ENCODE results near the gene DYNC2H1. TPM values are rescaled to one million over a fixed set of nuclear protein-coding genes. Genes with fewer than 3 reads are reported as not detected.

The DYNC2H1 gene
- total and polyA plus RNA-seq, 4 donors, result 0.88 to 22.1 (median 16.5) TPM

- no peak for DNase-seq
- no peaks in the 10 kb centered on the region for H3K9me3 ChIP-seq (ENCODE audit: control insufficient read depth, low read length)
- ATAC-seq (ENCODE audit: low FRiP score), result no peak
- no peaks in the 10 kb centered on the region for H3K27me3 ChIP-seq (ENCODE audit: control insufficient read depth in 1 of 2, insufficient read depth in 2 of 2, low read length in 1 of 2)
- intact Hi-C loops (cut with DNase I), result no loop called here
- peaks cover 0 to 5% of the 10 kb centered on the region in 2 donors for H3K36me3 ChIP-seq (ENCODE audit: control insufficient read depth in 1 of 2, insufficient read depth in 2 of 2, low read length in 1 of 2)
- no peaks in the 10 kb centered on the region for H3K4me1 ChIP-seq (ENCODE audit: control insufficient read depth in 1 of 2, insufficient read depth in 2 of 2, low read length in 2 of 2)
- WGBS, 2 donors, result 87 to 93% methylated on average over 2 of the region's 2 CpGs
- H3K4me3 ChIP-seq (ENCODE audit: low read length in 2 of 2), result no peak overlapping the region
- no peak overlapping the region for H3K27ac ChIP-seq (ENCODE audit: low read depth in 1 of 2, low read length in 2 of 2)
Observed at GRCh38 chr11:103164093-103164796, 55.0 kb downstream of the DYNC2H1 start.

- Histone ChIP-seq H3K4me1 (ENCODE audit: control insufficient read depth in 1 of 2, insufficient read depth in 2 of 2, low read length in 2 of 2) (no peaks in the 10 kb centered on the region), H3K27ac (ENCODE audit: low read depth in 1 of 2, low read length in 2 of 2) (no peak overlapping the region), H3K36me3 (ENCODE audit: control insufficient read depth in 1 of 2, insufficient read depth in 2 of 2, low read length in 1 of 2) (peaks cover 0 to 5% of the 10 kb centered on the region in 2 donors), H3K4me3 (ENCODE audit: low read length in 2 of 2) (no peak overlapping the region), H3K9me3 (ENCODE audit: control insufficient read depth, low read length) (no peaks in the 10 kb centered on the region), H3K27me3 (ENCODE audit: control insufficient read depth in 1 of 2, insufficient read depth in 2 of 2, low read length in 1 of 2) (no peaks in the 10 kb centered on the region)
- 95% methylated on average over 4 of the region's 4 CpGs for WGBS, 2 donors
- no peak for ATAC-seq (ENCODE audit: low FRiP score)
- intact Hi-C loops (cut with DNase I), result no loop called here
- DNase-seq, result no peak
Observed at GRCh38 chr11:103167166-103167565, 57.9 kb downstream of the DYNC2H1 start.

- Histone ChIP-seq H3K4me1 (ENCODE audit: control insufficient read depth in 1 of 2, insufficient read depth in 2 of 2, low read length in 2 of 2) (no peaks in the 10 kb centered on the region), H3K9me3 (ENCODE audit: control insufficient read depth, low read length) (no peaks in the 10 kb centered on the region), H3K27ac (ENCODE audit: low read depth in 1 of 2, low read length in 2 of 2) (no peak overlapping the region), H3K4me3 (ENCODE audit: low read length in 2 of 2) (no peak overlapping the region), H3K36me3 (ENCODE audit: control insufficient read depth in 1 of 2, insufficient read depth in 2 of 2, low read length in 1 of 2) (peaks cover 0 to 2% of the 10 kb centered on the region in 2 donors), H3K27me3 (ENCODE audit: control insufficient read depth in 1 of 2, insufficient read depth in 2 of 2, low read length in 1 of 2) (no peaks in the 10 kb centered on the region)
- DNase-seq (no peak), ATAC-seq (ENCODE audit: low FRiP score) (no peak)
- intact Hi-C loops (cut with DNase I), result no loop called here
- 84 to 89% methylated on average over 4 of the region's 4 CpGs for WGBS, 2 donors
Observed at GRCh38 chr11:103170865-103171264, 61.6 kb downstream of the DYNC2H1 start.

GRCh38 chr11:103175461-103176129 lies 66.4 kb downstream of the DYNC2H1 start:
- Histone ChIP-seq H3K4me1 (ENCODE audit: control insufficient read depth in 1 of 2, insufficient read depth in 2 of 2, low read length in 2 of 2) (no peaks in the 10 kb centered on the region), H3K36me3 (ENCODE audit: control insufficient read depth in 1 of 2, insufficient read depth in 2 of 2, low read length in 1 of 2) (no peaks in the 10 kb centered on the region), H3K4me3 (ENCODE audit: low read length in 2 of 2) (no peak overlapping the region), H3K9me3 (ENCODE audit: control insufficient read depth, low read length) (no peaks in the 10 kb centered on the region), H3K27ac (ENCODE audit: low read depth in 1 of 2, low read length in 2 of 2) (no peak overlapping the region), H3K27me3 (ENCODE audit: control insufficient read depth in 1 of 2, insufficient read depth in 2 of 2, low read length in 1 of 2) (no peaks in the 10 kb centered on the region)
- DNase-seq (no peak), ATAC-seq (ENCODE audit: low FRiP score) (no peak)
- intact Hi-C loops (cut with DNase I), result no loop called here
- 76 to 85% methylated on average over 2 of the region's 2 CpGs for WGBS, 2 donors

DNA sequence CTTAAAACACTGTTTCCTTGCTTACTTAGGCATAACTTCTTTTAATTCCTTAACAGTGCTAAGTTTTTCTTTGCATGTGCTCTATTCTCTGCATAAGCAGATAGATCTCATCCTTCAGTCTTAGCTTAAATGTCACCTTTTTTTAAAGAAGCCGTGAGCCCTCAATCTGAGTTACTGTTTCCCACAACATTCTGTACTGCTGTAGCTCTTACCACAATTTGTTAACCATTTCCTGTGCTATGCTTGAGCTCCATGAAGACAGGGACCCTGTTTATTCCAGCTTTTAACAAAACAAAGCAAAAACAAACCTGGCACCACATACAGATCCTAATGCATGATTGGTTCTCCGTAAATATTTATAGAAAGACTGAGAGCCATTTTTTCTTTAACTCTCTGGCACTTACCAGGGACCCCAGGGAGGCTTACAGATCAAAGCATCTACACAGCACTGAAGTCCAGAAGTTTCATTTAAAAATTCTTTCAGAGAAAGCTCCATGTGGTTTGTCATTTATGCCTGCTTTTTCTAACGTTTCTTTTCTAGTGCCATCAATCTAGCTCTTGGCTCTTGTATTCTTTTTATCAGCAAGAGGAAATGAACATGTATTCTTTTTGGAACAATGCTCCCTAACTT lies 74.9 kb downstream of the DYNC2H1 start:
- Histone ChIP-seq H3K27ac (ENCODE audit: low read depth in 1 of 2, low read length in 2 of 2) (no peak overlapping the region), H3K4me3 (ENCODE audit: low read length in 2 of 2) (no peak overlapping the region), H3K9me3 (ENCODE audit: control insufficient read depth, low read length) (no peaks in the 10 kb centered on the region), H3K4me1 (ENCODE audit: control insufficient read depth in 1 of 2, insufficient read depth in 2 of 2, low read length in 2 of 2) (no peaks in the 10 kb centered on the region), H3K27me3 (ENCODE audit: control insufficient read depth in 1 of 2, insufficient read depth in 2 of 2, low read length in 1 of 2) (no peaks in the 10 kb centered on the region), H3K36me3 (ENCODE audit: control insufficient read depth in 1 of 2, insufficient read depth in 2 of 2, low read length in 1 of 2) (no peaks in the 10 kb centered on the region)
- intact Hi-C loops (cut with DNase I), result no loop called here
- ATAC-seq (ENCODE audit: low FRiP score) (no peak), DNase-seq (no peak)
- 19 to 27% methylated on average over 3 of the region's 3 CpGs for WGBS, 2 donors

- Histone ChIP-seq H3K4me3 (ENCODE audit: low read length in 2 of 2) (no peak overlapping the region), H3K4me1 (ENCODE audit: control insufficient read depth in 1 of 2, insufficient read depth in 2 of 2, low read length in 2 of 2) (no peaks in the 10 kb centered on the region), H3K36me3 (ENCODE audit: control insufficient read depth in 1 of 2, insufficient read depth in 2 of 2, low read length in 1 of 2) (no peaks in the 10 kb centered on the region), H3K27ac (ENCODE audit: low read depth in 1 of 2, low read length in 2 of 2) (no peak overlapping the region), H3K27me3 (ENCODE audit: control insufficient read depth in 1 of 2, insufficient read depth in 2 of 2, low read length in 1 of 2) (no peaks in the 10 kb centered on the region), H3K9me3 (ENCODE audit: control insufficient read depth, low read length) (no peaks in the 10 kb centered on the region)
- ATAC-seq (ENCODE audit: low FRiP score) (no peak), DNase-seq (no peak)
- intact Hi-C loops (cut with DNase I), result no loop called here
- 33 to 39% methylated on average over 3 of the region's 3 CpGs for WGBS, 2 donors
Observed at GRCh38 chr11:103202048-103202651, 92.9 kb downstream of the DYNC2H1 start.

DNA sequence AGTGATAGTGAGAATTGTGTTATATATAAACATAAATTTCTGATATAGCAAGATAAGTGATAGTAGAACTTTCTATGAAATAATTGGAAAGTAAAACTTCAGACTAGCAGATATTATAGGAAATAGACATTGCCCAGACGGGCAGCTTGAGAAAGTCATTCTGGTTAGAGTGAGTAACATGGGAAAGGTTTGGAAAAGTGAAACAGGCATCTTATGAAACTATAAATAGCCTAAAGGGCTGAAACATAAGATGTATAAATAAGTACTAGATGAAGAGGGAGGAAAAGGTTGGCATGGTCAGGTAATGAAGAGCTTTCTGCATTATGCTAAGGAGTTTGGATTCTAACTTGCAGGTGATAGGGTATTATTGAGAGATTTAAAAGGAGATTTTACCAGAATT lies 101.3 kb downstream of the DYNC2H1 start:
- Histone ChIP-seq H3K4me3 (ENCODE audit: low read length in 2 of 2) (no peak overlapping the region), H3K36me3 (ENCODE audit: control insufficient read depth in 1 of 2, insufficient read depth in 2 of 2, low read length in 1 of 2) (no peaks in the 10 kb centered on the region), H3K27me3 (ENCODE audit: control insufficient read depth in 1 of 2, insufficient read depth in 2 of 2, low read length in 1 of 2) (no peaks in the 10 kb centered on the region), H3K4me1 (ENCODE audit: control insufficient read depth in 1 of 2, insufficient read depth in 2 of 2, low read length in 2 of 2) (no peaks in the 10 kb centered on the region), H3K27ac (ENCODE audit: low read depth in 1 of 2, low read length in 2 of 2) (no peak overlapping the region), H3K9me3 (ENCODE audit: control insufficient read depth, low read length) (no peaks in the 10 kb centered on the region)
- no peak for DNase-seq
- intact Hi-C loops (cut with DNase I), result no loop called here
- 58 to 66% methylated on average over 1 of the region's 1 CpG for WGBS, 2 donors
- ATAC-seq (ENCODE audit: low FRiP score), result no peak

- DNase-seq, result no peak
- H3K36me3 ChIP-seq (ENCODE audit: control insufficient read depth in 1 of 2, insufficient read depth in 2 of 2, low read length in 1 of 2), result no peaks in the 10 kb centered on the region
- no peaks in the 10 kb centered on the region for H3K4me1 ChIP-seq (ENCODE audit: control insufficient read depth in 1 of 2, insufficient read depth in 2 of 2, low read length in 2 of 2)
- H3K4me3 ChIP-seq (ENCODE audit: low read length in 2 of 2), result no peak overlapping the region
- 45 to 91% methylated on average over 1 of the region's 1 CpG for WGBS, 2 donors
- H3K27me3 ChIP-seq (ENCODE audit: control insufficient read depth in 1 of 2, insufficient read depth in 2 of 2, low read length in 1 of 2), result no peaks in the 10 kb centered on the region
- H3K27ac ChIP-seq (ENCODE audit: low read depth in 1 of 2, low read length in 2 of 2), result no peak overlapping the region
- no peak for ATAC-seq (ENCODE audit: low FRiP score)
- intact Hi-C loops (cut with DNase I), result no loop called here
- H3K9me3 ChIP-seq (ENCODE audit: control insufficient read depth, low read length), result no peaks in the 10 kb centered on the region
Observed at GRCh38 chr11:103215812-103216211, 106.6 kb downstream of the DYNC2H1 start.

Data from aorta (tissue), 5 donors.